ENCODE data around the gene RSPH9.

Gene RSPH9

DNA sequence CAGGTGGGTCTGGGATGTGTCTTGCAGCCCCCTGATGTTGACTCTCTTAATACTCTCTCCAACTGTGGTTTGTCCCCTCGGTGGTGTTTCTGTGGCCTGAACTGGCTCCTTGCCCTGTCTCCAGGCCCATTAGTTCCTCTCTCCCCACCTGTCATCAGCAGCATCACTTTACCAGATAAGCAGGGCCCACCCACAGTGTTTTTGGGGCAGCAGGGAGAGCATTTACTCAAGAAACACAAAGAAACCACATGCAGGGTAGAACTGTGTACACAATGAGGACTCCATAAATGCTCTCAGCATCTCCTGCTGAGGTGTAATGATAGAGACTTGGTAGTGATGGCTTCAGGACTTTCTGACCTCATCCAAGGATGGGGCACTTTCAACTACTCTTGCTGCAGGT lies 62.9 kb downstream of the RSPH9 start:
- in situ Hi-C loops (cut with HindIII; ENCODE audit: low sequenced_read_pairs) = no loop called here

GRCh38 chr6:43708860-43709653 lies 64.2 kb downstream of the RSPH9 start:
- in situ Hi-C loops (cut with HindIII; ENCODE audit: low sequenced_read_pairs) = no loop called here

DNA sequence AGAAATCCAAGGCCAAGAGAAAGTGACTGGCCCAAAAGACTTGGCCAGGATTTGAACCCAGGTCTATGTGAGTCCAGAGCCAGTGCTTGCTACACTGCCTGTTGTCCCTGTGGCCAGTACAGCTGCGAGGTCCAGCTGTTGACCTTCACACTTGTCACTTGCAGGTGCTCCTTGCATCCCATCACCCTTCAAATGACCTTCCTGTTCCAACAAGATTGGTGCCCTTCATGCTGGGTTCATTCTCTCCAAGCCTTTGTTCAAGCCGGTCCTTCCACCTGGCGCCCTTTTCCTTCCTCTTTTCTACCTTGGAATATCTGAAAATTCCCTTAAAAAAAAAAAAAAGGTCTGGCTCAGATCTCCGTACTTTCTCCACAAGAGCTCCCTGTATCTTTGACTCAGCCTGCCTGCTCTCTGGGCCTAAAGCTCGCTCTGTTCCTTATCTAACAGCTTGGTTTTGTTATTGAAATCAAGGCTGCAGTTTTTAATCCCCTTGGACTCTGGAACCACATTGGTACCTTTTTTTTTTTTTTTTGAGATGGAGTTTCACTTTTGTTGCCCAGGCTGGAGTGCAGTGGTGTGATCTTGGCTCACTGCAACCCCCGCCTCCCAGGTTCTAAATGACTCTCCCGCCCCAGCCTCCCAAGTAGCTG lies 64.9 kb downstream of the RSPH9 start:
- in situ Hi-C loops (cut with HindIII; ENCODE audit: low sequenced_read_pairs) = no loop called here

DNA sequence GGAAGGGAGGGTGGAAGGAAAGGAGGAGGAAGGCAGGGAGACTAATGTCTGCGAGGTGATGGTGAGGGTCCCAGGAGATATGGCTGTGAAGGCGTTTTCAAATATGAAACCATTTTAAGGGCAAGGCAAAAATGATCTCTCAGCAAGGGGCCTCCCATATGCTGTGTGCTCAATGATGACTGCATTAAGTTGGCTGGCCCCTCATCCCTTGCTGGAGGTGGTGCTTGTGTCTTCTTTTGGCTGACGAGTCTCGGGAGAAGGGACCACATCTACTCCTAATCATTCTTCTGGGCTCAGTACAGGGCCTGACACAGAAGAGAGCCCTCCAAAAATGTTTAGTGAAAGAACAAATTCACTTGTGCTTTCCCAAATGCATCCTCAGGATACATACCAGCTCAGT lies 65.7 kb downstream of the RSPH9 start:
- in situ Hi-C loops (cut with HindIII; ENCODE audit: low sequenced_read_pairs) = no loop called here

DNA sequence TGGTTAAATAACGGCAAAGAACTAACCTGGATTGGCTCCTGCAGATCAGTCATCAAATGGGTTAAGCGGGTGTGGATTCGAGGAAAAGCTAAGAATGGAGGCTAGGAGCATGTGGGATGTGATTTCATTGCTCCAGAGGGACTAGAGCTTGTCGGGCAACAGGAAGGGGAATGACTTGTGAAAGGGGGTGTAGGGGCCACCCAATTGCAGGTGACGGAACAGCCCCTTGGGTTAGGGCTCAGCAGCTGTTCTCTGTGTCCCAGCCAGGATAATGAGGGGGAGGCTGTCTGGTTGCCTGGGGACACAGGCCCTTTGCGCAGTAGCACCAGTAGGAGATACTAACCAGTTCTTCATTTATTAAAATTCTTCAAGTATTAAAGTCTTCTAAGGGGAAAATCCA lies 67.7 kb downstream of the RSPH9 start:
- in situ Hi-C loops (cut with HindIII; ENCODE audit: low sequenced_read_pairs) = no loop called here

DNA sequence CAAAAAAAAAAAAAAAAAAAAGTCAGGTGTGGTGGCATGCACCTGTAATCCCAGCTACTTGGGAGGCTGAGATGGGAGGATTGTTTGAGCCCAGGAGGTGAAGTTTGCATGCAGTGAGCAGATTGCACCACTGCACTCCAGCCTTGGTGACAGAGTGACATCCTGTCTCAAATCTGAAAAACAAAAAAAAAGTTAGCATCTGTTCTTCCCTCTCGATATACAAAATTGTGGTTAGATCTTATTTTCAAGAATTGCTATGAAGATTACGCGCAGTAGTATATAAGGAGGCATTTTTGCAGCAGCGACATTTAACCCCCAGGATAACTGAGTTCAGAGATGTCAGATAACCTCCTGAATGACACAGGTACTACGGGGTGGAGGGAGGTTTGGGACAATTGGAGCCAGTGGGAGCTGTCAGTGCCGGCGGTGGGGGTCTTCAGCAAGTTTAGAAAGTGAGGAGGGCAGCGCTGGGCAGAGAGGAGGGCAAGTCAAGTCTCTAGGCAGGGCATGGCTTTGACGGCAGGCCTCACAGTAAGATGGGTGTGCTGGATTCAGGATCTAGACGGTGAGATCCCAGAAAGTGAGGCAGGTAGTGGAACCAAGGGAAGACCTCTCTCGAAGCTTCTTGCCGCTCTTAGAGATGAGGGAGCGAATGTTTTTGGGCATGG lies 68.9 kb downstream of the RSPH9 start:
- in situ Hi-C loops (cut with HindIII; ENCODE audit: low sequenced_read_pairs) = no loop called here

GRCh38 chr6:43714311-43715055 lies 69.6 kb downstream of the RSPH9 start:
- in situ Hi-C loops (cut with HindIII; ENCODE audit: low sequenced_read_pairs) = no loop called here

GRCh38 chr6:43715056-43715788 lies 70.4 kb downstream of the RSPH9 start:
- in situ Hi-C loops (cut with HindIII; ENCODE audit: low sequenced_read_pairs) = no loop called here

DNA sequence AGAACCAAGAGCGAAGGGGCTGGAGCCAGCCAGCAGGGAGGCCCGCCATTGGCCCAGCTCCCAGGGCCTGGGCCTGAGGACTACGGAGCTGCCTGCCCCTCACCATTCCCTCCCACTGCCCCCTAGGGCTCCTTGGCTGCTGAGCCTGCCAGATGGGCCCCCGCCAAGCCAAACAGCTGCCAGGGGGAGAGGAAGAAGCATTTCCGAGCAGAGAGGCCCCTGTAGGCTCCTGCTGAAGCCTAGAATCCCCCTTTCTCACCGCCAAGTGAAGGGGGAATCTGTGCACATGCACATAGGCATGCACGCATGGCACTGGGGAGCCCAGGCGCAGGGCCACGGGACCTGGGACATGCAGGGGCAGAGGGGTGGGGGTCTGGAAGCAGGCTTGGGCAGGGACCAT lies 71.3 kb downstream of the RSPH9 start:
- in situ Hi-C loops (cut with HindIII; ENCODE audit: low sequenced_read_pairs) = no loop called here

DNA sequence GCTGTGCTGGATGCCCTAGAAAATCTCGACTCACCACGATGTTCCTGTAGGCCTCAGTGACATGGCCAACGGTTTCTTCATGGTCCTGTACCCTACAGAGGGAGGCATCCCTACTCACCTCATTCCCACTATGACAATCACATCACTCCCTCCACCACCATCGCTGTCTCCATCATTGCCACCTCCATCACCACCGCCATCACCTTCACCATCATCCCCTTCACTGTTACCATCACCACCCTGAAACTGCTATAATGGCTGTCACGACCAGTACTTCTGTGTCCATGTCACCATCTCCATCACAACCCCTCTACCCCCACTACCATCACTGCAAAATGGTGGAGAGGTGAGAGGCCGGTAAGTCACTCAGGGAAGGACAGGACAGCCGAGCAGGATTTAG lies 72.6 kb downstream of the RSPH9 start:
- in situ Hi-C loops (cut with HindIII; ENCODE audit: low sequenced_read_pairs) = no loop called here

- in situ Hi-C loops (cut with HindIII; ENCODE audit: low sequenced_read_pairs) = no loop called here
These were observed 73.0 kb downstream of the RSPH9 start for GRCh38 chr6:43717822-43718221.

DNA sequence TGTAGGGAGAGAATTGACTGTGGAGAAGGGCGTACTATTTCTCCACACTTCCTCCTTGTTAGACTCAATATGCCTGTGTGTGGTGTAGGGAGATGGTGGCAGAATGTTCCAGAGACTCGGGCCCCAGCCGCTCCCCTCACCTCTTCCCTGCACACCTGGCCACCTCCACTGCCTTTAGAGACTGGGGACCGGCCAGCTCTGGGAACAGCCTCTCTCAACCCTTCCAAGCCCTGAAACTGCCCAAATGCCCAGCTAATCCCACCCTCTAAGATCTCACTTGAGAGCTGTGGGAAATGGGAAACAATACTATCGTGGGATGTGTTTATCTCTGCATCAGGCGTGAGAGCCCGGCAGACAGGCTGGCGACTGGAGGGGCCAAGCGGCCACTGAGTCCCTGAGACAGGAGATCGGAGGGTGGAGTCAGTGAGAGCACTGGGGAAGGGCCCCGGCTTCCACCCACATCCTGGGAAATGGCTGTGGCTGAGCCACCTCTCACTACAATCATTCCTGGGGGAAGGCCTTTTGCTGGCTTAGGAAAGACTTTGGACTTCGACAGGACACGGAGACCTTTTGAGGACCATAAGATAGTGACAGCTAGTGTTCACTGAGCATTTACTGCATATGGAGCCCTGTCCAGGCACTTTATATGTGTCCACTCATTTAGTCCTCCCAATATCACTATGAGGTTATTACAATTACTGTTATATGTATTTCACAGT lies 73.7 kb downstream of the RSPH9 start:
- in situ Hi-C loops (cut with HindIII; ENCODE audit: low sequenced_read_pairs) = no loop called here

- in situ Hi-C loops (cut with HindIII; ENCODE audit: low sequenced_read_pairs) = no loop called here
These were observed 74.7 kb downstream of the RSPH9 start for GRCh38 chr6:43719511-43719910.

- in situ Hi-C loops (cut with HindIII; ENCODE audit: low sequenced_read_pairs) = no loop called here
These were observed 76.2 kb downstream of the RSPH9 start for GRCh38 chr6:43720999-43721398.

Measured in endothelial cell of hepatic sinusoid (primary cell).